ENCODE measurements around the gene EPC2. TPM values are rescaled to one million over a fixed set of nuclear protein-coding genes. Genes with fewer than 3 reads are reported as not detected.
"Not testable (repeated sequence)": the region's sequence is repeated elsewhere in the genome, so short reads cannot be mapped to it uniquely, and the experiment has no call there.

The EPC2 gene
- total RNA-seq, 1 experiment from 2014 or later, result 32.4 TPM

DNA sequence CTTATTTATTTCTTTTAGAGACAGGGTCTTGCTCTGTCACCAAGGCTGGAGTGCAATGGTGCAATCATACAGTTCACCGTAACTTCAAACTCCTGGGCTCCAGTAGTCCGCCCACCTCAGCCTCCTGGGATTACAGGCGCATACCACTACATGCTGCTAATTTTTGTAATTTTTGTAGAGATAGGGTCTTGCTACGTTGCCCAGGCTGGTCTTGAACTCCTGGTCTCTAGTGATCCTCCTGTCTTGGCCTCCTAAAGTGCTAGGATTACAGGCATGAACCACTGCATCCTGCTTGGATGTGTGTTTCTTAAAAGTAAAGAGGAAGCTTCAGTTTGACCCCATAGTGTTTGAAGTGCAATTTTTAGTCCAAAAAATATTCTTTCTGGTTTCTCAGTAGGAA lies 125.5 kb downstream of the EPC2 start:
- ChIA-PET CTCF (no interaction called here), POLR2A (ENCODE audit: low non-redundant PET) (no interaction called here)
- Histone ChIP-seq H3K9me3 (ENCODE audit: low read depth, low read length, poor library complexity, severe bottlenecking) (no peaks in the 10 kb centered on the region), H3K4me3 (ENCODE audit: low read depth, low read length, poor library complexity, severe bottlenecking) (no peak overlapping the region), H3K27me3 (replicated peaks; ENCODE audit: insufficient read depth, low read depth, low read length, poor library complexity) (no peaks in the 10 kb centered on the region), H3K36me3 (ENCODE audit: insufficient read depth, low read length, poor library complexity, severe bottlenecking) (peaks cover 14% of the 10 kb centered on the region), H3K4me1 (ENCODE audit: insufficient read depth, low read length, poor library complexity, severe bottlenecking) (no peaks in the 10 kb centered on the region), H3K27ac (ENCODE audit: low read depth, low read length, poor library complexity, severe bottlenecking) (no peak overlapping the region)
- BruUV-seq (replicated peaks), result no TSS peak
- DNase-seq (ENCODE audit: low spot score), result no peak
- intact Hi-C loops (cut with micrococcal nuclease; ENCODE audit: unreplicated experiment), result no loop called here
- TF ChIP-seq, protein P1, sequence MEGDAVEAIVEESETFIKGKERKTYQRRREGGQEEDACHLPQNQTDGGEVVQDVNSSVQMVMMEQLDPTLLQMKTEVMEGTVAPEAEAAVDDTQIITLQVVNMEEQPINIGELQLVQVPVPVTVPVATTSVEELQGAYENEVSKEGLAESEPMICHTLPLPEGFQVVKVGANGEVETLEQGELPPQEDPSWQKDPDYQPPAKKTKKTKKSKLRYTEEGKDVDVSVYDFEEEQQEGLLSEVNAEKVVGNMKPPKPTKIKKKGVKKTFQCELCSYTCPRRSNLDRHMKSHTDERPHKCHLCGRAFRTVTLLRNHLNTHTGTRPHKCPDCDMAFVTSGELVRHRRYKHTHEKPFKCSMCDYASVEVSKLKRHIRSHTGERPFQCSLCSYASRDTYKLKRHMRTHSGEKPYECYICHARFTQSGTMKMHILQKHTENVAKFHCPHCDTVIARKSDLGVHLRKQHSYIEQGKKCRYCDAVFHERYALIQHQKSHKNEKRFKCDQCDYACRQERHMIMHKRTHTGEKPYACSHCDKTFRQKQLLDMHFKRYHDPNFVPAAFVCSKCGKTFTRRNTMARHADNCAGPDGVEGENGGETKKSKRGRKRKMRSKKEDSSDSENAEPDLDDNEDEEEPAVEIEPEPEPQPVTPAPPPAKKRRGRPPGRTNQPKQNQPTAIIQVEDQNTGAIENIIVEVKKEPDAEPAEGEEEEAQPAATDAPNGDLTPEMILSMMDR (conservative IDR thresholded peaks at IDR 0.05; ENCODE audit: low read depth, low read length), result no peak
- no peak for TF ChIP-seq EZH2 (IDR thresholded peaks at IDR 0.05; ENCODE audit: borderline replicate concordance, low read depth, low read length, poor library complexity, severe bottlenecking)

- Histone ChIP-seq H3K36me3 (ENCODE audit: insufficient read depth, low read length, poor library complexity, severe bottlenecking) (peaks cover 22% of the 10 kb centered on the region), H3K4me3 (ENCODE audit: low read depth, low read length, poor library complexity, severe bottlenecking) (no peak overlapping the region), H3K4me1 (ENCODE audit: insufficient read depth, low read length, poor library complexity, severe bottlenecking) (no peaks in the 10 kb centered on the region), H3K9me3 (ENCODE audit: low read depth, low read length, poor library complexity, severe bottlenecking) (no peaks in the 10 kb centered on the region), H3K27me3 (replicated peaks; ENCODE audit: insufficient read depth, low read depth, low read length, poor library complexity) (no peaks in the 10 kb centered on the region), H3K27ac (ENCODE audit: low read depth, low read length, poor library complexity, severe bottlenecking) (no peak overlapping the region)
- POLR2A ChIA-PET (ENCODE audit: low non-redundant PET), result no interaction called here
- no TSS peak for BruUV-seq (replicated peaks)
- intact Hi-C loops (cut with micrococcal nuclease; ENCODE audit: unreplicated experiment), result no loop called here
- TF ChIP-seq EZH2 (IDR thresholded peaks at IDR 0.05; ENCODE audit: borderline replicate concordance, low read depth, low read length, poor library complexity, severe bottlenecking), result no peak
- TF ChIP-seq, protein P1 (conservative IDR thresholded peaks at IDR 0.05; ENCODE audit: low read depth, low read length), result no peak
- DNase-seq (ENCODE audit: low spot score), result no peak
- CTCF ChIA-PET, result no interaction called here
These were observed 137.0 kb downstream of the EPC2 start for GRCh38 chr2:148781544-148781943.

DNA sequence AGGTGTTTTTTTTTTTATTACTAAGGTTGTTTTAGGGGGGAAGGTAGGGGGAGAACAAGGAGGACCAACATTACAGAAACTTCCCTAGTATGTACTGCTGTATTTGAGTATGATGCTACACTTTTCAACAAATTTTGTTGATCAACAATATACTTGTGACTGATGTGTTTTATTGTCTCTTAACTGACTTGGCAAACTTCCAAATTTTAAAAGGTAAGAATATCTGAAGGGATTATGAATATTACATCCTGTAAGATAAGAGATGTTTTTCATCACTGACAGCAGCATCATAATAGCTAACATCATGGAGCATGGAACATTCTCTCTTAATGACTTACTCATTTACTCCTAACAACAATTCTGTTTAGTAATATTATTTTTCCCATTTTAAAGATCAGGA lies 144.5 kb downstream of the EPC2 start:
- TF ChIP-seq, protein P1 (conservative IDR thresholded peaks at IDR 0.05; ENCODE audit: low read depth, low read length), result no peak
- no peak for TF ChIP-seq EZH2 (IDR thresholded peaks at IDR 0.05; ENCODE audit: borderline replicate concordance, low read depth, low read length, poor library complexity, severe bottlenecking)
- no peaks in the 10 kb centered on the region for H3K9me3 ChIP-seq (ENCODE audit: low read depth, low read length, poor library complexity, severe bottlenecking)
- H3K4me1 ChIP-seq (ENCODE audit: insufficient read depth, low read length, poor library complexity, severe bottlenecking), result no peaks in the 10 kb centered on the region
- no peaks in the 10 kb centered on the region for H3K27me3 ChIP-seq (replicated peaks; ENCODE audit: insufficient read depth, low read depth, low read length, poor library complexity)
- no peak overlapping the region for H3K4me3 ChIP-seq (ENCODE audit: low read depth, low read length, poor library complexity, severe bottlenecking)
- ChIA-PET CTCF (no interaction called here), POLR2A (ENCODE audit: low non-redundant PET) (no interaction called here)
- no peak for DNase-seq (ENCODE audit: low spot score)
- H3K27ac ChIP-seq (ENCODE audit: low read depth, low read length, poor library complexity, severe bottlenecking), result no peak overlapping the region
- intact Hi-C loops (cut with micrococcal nuclease; ENCODE audit: unreplicated experiment), result no loop called here
- peaks cover 17% of the 10 kb centered on the region for H3K36me3 ChIP-seq (ENCODE audit: insufficient read depth, low read length, poor library complexity, severe bottlenecking)
- no TSS peak for BruUV-seq (replicated peaks)

- BruUV-seq (replicated peaks); H3K9me3 ChIP-seq (ENCODE audit: low read depth, low read length, poor library complexity, severe bottlenecking); intact Hi-C loops (cut with micrococcal nuclease; ENCODE audit: unreplicated experiment); H3K36me3 ChIP-seq (ENCODE audit: insufficient read depth, low read length, poor library complexity, severe bottlenecking); CTCF ChIA-PET; H3K4me3 ChIP-seq (ENCODE audit: low read depth, low read length, poor library complexity, severe bottlenecking); H3K4me1 ChIP-seq (ENCODE audit: insufficient read depth, low read length, poor library complexity, severe bottlenecking); POLR2A ChIA-PET (ENCODE audit: low non-redundant PET); H3K27ac ChIP-seq (ENCODE audit: low read depth, low read length, poor library complexity, severe bottlenecking); DNase-seq (ENCODE audit: low spot score); H3K27me3 ChIP-seq (replicated peaks; ENCODE audit: insufficient read depth, low read depth, low read length, poor library complexity): not testable (repeated sequence)
These were observed 145.6 kb downstream of the EPC2 start for GRCh38 chr2:148790172-148790571.
